GM23338 (cell line): Measurements from ENCODE around the gene PTGR2.

Experiments used
- CTCF ChIP-seq, 2 experiments: fragments of 200-600 bp in 1 of 2; sonication (generic) in 1 of 2; conservative IDR thresholded peaks; 2 replicates each; pipeline versions ENCODE4 v1.5.1 to v1.6.1; 2016 to 2017; ENCODE audit warnings: antibody characterized with exemption in 2 of 2, low read depth in 2 of 2, mild to moderate bottlenecking in 2 of 2, moderate library complexity in 1 of 2
- EZH2 ChIP-seq: fragments of 200-600 bp; sonication (generic); IDR thresholded peaks from one replicate; pipeline ENCODE4 v1.8.0; 2017; ENCODE audit warnings: antibody characterized with exemption, mild to moderate bottlenecking, low read depth; ENCODE audit not compliant: unreplicated experiment

DNA sequence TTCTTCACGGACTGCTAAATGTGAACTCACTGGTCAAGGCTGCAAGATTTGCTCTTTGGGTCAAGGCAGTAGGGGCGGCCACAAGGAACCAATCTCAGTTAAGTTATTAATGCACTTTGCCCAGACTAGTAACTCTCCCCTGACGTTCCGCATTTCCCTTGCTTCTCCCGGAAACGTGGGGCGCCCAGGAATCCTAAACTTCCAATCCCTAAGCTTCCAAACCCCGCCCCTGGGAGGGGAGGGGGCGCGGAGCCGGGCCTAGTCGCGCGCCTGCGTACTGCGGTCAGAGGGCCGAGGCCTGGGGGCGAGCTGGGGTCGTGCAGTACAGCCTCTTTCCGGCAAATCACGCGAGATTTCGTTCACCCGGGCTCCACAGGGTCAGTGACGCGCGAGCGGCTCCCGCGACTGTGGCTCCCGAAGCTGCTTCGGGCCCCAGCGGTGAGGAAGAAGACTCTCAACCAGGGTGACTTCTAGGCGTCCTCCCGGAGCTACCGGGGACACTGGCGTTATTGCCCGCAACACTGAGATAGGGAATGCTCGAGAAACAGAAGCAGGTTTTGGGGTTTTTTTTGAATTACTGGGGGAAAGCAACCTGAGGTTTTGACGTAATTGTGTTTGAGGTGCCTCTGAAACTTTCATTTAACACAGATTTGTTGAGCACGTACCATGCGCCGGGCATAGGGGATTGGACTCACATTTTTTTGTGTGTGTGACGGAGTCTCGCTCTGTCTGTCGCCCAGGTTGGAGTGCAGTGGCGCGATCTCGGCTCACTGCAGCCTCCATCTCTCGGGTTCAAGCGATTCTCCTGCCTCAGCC lies at the start of gene PTGR2:
- TF ChIP-seq CTCF (conservative IDR thresholded peaks at IDR 0.05; ENCODE audit: low read depth in 2 of 2) (no peak), EZH2 (no peak)
